HG02943 (cell line): ENCODE data around the gene LYST.

Experiments
- ATAC-seq: cut with Tn5 transposase; IDR thresholded peaks from one replicate; pipeline ENCODE4 v1.9.1; 2021; ENCODE audit warnings: mild to moderate bottlenecking, low read depth, moderate library complexity; ENCODE audit not compliant: unreplicated experiment

Gene LYST

DNA sequence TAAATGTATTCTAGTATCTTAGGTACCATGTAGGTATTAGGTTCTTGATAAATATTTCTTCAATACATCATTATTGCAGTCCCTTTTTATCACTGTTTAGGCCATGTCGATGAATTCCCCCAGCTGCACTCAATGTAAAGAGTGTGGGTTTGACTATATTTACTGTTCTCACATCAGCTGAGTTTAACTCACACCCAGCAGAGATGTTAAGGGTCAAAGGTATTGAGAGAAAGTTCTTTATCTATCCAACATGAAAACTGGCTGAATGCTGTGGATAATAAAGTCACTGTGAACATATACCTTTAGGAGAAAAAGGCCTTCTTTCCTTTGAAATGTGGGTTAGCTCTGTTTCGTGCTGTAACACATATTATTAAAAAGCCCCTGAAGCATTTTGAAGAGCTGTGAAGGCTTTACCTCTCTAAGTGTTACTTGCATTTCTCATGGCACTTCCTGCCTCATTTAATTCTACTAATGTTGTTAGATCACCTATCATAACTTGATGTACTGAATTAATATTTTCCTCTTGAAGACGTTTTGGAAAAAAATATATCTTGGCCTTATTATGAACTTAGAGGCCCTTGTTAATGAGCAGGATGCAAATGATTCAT is 19.1 kb upstream of the LYST start:
- no peak for ATAC-seq

DNA sequence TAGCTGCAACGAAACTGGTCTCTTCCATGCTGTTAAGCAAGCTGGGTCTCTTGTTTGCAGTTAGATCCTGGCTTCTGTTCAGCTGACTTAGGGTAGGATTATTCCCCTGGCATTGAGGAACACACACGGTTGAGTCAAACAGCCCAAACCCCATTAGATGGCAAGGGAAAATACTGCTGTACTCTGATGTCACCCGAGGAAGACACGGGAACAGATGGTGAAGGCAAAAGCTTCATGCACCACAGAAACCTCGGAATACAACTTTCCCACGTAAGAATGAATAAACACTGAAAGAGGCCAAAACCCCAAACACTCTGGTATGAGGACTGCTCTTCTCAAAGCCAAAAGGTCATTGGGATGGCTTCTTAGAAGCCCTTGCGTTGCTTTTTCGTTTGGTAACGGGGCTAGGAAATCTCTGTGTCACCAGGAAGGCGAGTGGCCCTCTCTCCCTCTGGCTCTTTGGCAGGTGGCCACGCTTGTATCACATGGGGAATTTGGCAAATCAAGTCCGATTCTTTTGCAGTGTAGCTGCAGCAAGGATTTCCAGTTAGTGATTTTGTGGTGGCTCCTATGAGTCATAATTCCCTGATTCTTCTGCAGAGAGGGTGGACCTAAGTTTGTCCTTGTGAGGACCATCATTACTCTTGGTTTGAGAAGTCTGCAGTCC is 16.7 kb upstream of the LYST start:
- no peak for ATAC-seq

DNA sequence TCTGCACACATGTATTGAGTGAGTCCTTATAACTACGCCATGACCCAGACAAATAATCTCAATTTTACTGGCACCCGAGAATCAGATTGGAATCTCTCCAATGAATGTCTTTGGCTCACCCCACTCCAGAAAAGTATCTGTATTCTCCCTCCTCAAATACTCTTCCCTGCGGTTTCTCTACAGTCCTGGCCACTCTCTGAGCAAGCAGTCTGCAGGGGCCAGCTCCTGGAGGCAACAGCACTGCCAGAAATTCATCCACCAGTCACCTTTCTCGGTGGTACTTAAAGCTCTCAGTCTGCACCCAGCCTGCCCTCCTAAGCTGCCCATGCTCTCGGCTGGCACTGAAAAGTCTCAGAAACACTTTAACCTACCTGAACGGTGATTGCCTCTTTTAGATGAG is 16.1 kb upstream of the LYST start:
- no peak for ATAC-seq

DNA sequence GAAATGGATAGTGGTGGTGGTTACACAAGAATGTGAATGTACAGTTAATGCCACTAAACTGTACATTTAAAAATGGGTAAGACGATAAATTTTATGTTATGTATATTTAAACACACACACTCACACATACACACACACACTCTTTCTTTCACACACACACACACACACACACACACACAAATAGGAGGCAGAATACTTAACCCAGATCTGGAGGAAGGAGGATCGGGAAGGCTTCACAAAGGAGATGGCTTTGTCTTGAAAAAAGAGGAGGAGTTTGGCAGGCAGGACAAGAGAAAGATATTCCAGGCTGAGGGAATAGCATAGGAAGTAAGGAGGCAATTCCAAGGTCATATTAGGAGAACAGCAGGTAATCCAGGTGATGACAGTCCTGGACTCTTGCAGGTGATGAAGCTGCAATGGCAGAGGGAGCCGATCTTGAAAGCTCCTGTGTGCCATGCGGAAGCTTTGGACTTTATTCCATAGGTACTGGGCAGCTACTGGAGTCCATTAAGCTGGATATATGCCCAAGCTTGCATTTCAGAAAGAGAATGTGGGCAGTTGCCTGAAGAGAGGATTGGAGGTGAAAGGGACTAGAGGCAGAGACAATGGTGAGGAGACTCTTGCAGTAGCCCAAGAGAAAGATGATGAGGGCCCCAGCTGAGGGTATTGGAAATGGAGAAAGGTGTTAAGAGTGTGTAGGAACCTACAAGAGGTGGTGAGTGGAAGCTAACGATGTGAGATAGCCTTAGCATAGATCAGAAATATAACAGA is 15.4 kb upstream of the LYST start:
- no peak for ATAC-seq

DNA sequence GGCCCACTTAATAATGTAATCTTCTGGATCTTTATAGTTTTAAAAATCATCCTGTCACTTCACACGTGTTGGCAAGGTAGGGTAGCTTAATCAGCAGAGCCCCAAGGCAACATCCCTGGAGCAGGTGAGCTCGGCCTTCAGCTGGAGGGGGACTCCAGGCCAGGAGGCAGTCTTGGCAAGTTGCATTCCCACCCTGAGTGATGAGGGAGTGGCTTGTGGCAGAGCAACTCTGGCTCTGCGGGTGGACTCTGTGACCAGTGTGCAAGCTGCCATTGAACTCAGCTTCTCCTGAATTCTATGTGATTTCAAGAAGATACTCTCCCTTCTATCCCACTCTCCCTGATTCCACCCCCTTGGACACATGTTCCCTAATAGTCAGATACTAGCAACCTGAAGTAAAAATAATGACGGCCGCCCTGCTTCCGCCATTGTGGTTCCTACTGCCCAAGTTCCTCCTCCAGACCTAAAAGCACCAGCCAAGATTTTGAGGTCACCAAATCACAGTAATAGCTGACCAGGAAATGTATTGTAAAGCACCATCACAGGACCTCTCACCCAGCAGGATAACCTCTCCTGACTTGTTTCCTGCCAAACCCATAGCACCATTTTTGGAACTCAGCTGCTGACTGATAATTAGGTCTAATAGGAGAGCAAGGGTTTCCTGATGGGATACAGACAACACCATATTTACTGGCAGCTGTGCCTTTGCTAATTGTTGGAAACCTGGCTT is 11.5 kb upstream of the LYST start:
- no peak for ATAC-seq

DNA sequence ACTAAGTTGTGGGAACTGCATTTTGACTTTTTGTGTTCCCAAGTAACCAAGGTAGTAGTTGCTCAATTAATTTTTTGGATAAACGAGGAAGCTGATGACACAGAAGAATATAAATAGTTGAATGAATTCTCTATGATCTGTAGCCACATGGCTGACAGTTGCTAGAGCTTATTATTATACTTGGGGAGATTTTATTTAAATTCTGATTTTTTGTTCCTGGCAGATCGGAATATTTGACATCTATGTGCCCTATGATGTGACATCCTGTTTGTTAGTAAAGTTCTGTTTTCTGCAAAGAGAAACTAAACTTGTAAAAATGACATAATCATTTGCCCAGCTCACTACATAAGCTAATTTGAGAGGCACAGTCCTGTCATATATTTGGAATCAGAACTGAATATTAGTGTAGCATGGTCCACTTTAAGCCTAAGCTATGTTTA is 9.7 kb upstream of the LYST start:
- no peak for ATAC-seq

DNA sequence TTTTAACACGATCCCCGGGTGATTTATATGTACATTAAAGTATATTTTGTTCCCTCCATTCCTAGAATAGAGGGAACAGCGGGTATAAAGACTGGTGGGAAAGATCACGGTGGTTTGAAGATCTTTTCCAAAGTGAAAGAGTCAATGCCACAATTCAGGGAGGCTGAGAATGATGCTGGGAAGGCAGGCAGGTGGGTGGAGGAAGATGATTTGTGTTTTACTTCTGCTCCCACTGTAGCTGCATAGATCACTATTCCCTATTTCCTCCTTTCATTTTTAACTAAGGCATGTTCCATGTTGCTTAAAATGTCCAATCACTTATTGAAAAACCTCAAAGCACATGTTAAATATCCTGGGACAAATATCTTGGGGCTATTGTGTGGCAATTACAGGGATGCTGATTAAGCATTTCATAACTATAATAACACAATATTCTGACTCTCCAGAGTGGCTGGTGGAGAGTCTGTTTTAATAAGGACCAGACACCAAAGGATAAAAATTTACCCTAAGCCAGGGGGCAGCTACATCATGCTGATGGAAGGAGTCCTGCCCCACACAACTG is 8.4 kb upstream of the LYST start:
- ATAC-seq = no peak

DNA sequence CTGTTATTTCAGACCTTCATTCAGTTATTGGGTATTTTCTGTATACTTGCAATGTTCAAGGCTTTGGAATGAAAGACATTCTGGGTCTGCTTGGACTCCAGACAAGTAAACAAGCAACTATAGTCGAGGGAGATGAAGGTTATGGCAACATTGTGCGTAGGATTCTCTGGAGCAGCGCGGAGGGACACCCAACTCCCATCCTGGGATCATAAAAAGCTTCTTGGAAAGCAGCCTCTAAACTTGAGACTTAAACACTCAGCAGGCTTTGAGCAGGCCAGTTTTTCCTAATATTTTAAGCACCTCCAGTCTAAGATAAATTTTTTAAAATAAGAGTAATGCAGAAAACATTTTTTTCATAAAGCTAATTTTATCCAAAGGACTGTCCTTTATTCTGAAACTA is 7.6 kb upstream of the LYST start:
- no peak for ATAC-seq

DNA sequence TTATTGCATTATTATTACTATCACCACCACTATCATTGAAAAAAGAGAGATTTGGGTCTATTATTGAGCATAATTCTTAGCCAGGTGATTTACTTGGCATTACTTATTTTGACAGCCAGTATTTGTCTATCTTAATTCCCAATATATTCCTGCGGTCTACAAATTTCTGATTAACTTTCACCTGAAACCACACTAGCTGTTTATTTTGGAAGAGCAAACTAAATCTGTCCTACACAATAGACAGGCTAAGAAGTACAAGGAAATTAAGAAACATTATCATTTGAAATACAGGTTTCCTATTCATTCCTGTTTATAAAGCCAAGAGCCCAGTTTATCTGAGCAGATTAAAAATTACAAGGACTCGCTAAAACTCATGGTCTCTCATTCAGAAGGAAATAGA is 6.9 kb upstream of the LYST start:
- ATAC-seq = no peak

DNA sequence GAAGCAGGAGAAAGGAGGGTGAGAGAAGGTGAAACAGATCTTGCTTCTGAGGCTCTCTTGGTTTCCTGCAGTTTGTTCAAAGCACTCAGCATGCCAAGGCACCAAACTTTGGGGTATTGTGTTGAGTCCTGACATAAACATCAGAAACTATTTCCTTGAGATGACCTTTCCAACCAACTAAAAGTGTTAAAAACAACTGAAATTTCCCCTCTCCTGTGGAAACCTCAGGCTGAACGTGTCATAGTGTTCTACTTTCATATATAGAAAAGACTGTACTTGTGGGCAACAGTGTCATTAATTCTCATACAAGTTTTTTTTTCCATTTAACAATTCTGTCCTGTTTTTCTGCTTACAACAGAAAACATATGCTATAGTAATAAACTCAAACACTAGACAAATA is 6.3 kb upstream of the LYST start:
- ATAC-seq = no peak

DNA sequence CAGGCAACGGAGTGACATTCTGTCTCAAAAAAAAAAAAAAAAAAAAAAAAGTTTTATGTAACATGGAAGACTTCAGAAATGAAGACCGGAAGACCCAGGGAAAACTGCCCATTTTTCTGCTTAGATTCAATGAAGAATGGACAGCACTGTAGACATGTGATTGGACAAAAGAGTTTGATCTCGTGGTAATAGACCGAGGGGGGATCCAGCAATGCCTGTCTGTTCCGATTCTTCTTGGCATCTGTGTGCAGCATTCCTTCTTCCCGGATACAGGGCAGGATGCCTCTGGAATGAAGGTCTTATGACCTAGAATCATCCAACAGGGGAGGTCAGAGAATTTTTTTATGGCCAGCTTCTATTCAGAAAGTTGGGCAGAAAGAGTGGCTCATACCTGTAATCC is 5.6 kb upstream of the LYST start:
- ATAC-seq = no peak

DNA sequence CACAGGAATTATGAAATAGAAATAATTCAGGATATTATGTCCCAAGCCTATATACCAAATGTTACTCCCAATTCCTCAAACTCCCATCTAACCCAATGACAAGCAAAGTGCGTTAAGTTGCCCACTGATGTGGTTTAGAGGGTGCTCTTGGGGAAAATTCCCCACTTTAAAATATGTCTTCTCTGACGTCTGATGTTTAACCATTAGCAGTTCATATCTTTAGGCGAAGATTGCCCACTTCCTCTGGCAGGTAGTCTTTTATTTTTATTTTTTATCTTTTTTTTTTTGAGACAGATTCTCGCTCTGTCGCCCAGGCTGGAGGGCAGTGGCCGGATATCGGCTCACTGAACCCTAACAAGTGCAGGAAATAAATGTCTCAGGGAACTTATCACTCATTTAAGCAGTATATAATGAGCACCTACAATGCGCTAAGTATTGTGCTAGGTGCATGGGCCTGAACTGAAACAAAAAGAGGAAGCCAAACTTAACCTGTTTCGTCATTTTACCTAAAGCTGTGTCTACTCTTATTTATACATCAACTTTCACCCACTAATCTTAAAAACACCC is 1.3 kb upstream of the LYST start:
- ATAC-seq = no peak

DNA sequence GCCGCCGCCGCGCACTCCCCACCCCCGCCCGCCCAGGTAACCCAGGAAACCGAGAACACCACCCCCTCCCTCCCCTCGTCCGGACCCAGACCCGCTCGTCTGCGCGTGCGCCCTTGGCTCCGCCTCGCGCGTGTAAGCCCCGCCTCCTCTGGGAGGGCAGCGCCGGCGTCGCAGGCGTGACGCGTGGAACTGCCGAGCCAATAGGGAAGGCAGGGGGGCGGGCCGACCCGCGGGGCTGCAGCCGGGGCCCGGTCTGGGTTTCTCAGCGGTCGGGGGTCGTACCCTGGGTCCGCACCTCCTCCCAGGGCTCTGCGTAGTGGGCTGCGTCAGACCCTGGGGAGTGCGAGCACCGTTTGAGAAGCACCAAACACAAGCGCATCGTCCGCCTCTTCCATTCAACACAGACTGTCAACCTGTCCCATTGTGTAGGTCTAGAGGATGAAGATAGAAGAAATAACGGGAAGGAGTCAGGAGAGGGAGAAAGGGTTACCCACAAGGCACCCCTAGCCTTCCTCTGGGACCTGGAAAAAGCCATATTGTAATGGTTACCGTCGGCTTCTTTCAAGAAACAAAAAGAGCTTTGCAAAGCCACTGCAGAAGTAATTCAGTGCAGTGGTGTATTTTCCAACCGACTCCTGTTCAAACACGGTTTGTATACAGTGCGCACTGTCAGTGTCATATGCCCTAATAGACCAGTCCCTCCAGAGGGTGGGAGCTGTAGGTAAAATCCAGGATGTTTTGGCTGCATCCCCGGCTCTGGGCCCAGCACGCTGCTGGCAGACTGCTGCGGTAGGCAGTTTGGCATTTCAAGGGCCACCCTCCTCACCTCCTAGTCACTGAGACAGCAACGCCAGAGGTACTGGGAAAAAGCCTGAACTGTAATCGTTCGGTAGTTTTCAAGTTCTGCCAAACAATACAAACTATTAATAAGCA is 473 bp upstream of the LYST start:
- peak; percentile 71 for ATAC-seq

DNA sequence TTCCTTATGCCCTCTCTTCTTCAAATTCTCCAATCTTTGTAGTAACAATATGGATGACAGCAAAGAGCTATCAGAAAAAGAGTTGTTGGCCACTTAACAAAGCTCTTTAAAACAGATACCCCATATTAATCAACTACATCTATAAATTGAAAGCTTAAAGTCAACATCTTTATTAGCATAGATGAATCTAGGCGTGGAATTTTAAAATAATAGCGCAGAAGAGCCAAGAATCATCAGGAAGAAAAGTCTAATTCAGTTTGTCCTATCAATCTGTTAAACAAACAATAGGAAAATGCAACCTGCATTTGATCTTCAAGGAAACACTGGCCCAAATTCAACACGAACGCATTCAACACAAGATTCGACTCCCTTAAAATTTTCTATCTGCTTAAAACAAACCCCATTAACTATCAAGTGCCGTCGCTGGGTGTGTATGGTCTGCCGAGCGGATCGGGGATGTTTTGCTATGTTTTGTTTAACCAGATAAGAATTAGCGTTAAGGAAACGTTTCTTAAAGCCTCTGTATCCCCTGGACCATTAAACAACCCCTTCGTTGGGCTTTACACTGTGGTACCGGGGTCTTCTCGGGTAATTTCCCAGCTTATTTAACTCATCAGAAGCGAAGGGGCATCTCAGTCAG is 1.0 kb downstream of the LYST start:
- peak; percentile 1 for ATAC-seq

DNA sequence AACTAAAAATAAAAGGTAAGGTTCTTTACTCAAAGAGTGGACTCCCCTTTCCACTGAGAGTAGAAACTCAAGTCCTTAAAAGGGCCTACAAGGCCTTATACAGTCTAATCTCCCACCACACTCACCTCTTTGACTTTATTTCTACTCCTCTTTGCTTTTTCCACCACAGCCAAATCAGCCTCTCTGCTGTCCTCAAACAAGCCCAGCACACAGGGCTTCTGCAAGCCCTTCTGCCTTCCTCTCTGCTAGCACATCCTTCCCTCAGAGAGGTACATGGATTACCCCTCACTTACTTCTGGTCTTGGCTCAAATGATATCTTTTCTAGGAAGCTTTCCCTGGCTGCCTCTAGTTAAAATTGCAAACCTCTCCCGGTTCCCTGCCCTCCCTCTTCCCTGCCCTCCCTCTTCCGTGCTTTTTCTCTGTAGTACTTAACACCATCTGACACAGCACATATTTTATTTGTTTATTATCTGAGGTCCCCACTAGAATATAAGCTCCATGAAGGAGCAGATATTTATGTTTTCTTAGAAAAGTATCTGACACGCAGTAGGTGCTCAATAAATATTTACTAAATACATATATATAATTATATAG is 1.7 kb downstream of the LYST start:
- ATAC-seq = no peak

DNA sequence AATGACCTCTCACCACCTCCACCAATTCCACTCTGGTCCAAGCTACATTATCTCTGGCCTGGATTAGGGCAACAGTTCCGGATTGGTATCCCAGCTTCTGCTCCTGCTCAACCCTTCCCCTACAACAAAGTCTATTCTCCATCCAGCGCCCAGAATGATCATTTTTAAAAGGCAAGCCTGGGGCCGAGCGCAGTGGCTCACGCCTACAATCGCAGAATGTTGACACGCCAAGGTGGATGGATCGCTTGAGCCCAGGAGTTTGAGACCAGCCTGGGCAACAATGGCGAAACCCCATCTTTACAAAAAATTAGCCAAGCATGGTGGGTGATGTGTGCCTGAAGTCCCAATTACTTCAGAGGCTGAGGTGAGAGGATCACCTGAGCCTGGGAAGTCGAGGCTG is 2.2 kb downstream of the LYST start:
- ATAC-seq = no peak

DNA sequence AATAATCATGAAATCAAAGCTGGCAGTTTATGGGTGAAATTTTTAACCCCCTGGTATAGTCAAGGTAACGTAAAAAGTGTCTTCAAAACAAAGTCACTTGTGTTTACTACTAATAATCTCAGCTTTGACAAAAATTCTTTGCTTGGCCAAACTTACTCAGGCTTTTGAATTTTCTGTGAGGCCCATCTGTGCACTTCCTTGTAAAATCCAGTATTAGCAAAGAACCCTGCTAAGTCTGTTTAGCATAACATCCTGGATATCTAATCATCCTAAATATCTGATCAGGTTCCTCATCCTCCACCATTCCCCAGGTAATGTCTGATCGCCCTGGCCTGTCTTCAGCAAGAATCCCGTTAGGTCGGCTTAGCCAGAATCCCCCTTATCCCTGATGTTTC is 3.0 kb downstream of the LYST start:
- ATAC-seq = no peak

DNA sequence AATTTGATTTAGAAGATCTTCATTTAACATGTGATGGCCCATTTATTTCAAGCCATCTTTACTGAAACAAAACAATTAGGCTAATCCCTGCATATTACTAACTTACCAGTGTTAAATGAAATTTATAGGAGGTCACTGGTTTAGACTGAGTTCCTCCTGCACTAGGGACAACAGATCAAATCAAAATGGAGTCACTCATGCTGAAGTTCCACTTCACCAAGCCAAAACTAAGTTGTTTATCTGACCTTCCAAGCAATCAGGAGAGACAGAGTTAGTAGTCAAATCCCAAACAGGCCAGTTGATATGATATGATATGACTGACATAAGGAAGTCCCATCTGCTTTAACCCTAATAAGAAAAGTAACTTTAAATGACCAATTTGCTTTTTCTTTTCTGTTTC is 4.8 kb downstream of the LYST start:
- ATAC-seq = no peak

DNA sequence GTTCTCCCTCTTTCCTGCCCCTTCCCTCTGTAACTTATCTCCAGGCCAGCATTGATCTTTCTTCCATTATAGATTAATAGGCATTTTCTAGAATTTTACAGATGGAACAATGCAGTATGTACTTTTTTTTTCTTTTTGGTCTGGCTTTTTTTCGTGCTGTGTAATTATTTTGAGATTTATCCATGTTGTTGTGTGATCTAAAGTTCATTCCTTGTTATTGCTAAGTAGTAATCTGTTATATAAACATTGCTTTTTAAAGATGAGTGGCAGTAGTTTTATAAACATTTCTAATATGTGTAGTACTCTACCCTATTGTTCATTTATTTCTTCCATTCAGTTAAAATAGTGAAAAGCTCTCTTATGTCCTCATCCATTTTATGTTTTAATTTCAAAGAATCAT is 5.9 kb downstream of the LYST start:
- no peak for ATAC-seq
